Skin epidermis (tissue), 12 donors: Measurements from ENCODE around the gene PCSK7.
A peak's percentile ranks its signal among the peaks of the same experiment; 100 is the strongest.
"Not testable (repeated sequence)": the region's sequence is repeated elsewhere in the genome, so short reads cannot be mapped to it uniquely, and the experiment has no call there.

Source experiments
- H3K27ac ChIP-seq, 21 experiments: fragments of 200-600 bp; sonication (generic) in 11 of 21; one replicate each; pipeline ENCODE4 v1.5.0; 2020; ENCODE audit warnings: mild to moderate bottlenecking in 3 of 21, inconsistent platforms in 2 of 21, moderate library complexity in 2 of 21
- H3K4me3 ChIP-seq, 7 experiments: fragments of 200-600 bp; sonication (generic) in 2 of 7; one replicate each; pipeline ENCODE4 v1.5.0; 2020; ENCODE audit warnings: inconsistent platforms in 2 of 7, mild to moderate bottlenecking in 2 of 7, moderate library complexity in 1 of 7

The PCSK7 gene

GRCh38 chr11:117188620-117189081 lies 43.2 kb downstream of the PCSK7 start:
- Histone ChIP-seq H3K4me3 (no peak overlapping the region), H3K27ac (peak overlapping the region in 7 of 21 experiments; percentile 0 to 57 (median 42))

GRCh38 chr11:117187799-117188481 lies 43.9 kb downstream of the PCSK7 start:
- Histone ChIP-seq H3K4me3 (no peak overlapping the region), H3K27ac (peak overlapping the region in 5 of 21 experiments; percentile 0 to 57 (median 42))

- no peak overlapping the region for H3K4me3 ChIP-seq
- H3K27ac ChIP-seq = peak overlapping the region in 4 of 21 experiments; percentile 0 to 50 (median 22)
Measured at GRCh38 chr11:117187428-117187798, 44.5 kb downstream of the PCSK7 start.

GRCh38 chr11:117187007-117187406 lies 44.9 kb downstream of the PCSK7 start:
- Histone ChIP-seq H3K27ac (peak overlapping the region in 7 of 21 experiments; percentile 0 to 52 (median 42)), H3K4me3 (no peak overlapping the region)

GRCh38 chr11:117186431-117186761 lies 45.5 kb downstream of the PCSK7 start:
- H3K4me3 ChIP-seq = no peak overlapping the region
- peak overlapping the region in 9 of 21 experiments; percentile 13 to 73 (median 42) for H3K27ac ChIP-seq

GRCh38 chr11:117185736-117186430 lies 46.0 kb downstream of the PCSK7 start:
- Histone ChIP-seq H3K4me3 (no peak overlapping the region), H3K27ac (peak overlapping the region in 9 of 21 experiments; percentile 13 to 73 (median 42))

GRCh38 chr11:117183724-117184349 lies 48.0 kb downstream of the PCSK7 start:
- no peak overlapping the region for H3K4me3 ChIP-seq
- H3K27ac ChIP-seq = peak overlapping the region in 1 of 21 experiments; percentile 35

GRCh38 chr11:117183178-117183577 lies 48.7 kb downstream of the PCSK7 start:
- H3K4me3 ChIP-seq = not testable (repeated sequence)
- peak overlapping the region in 1 of 21 experiments; percentile 35 for H3K27ac ChIP-seq

- H3K4me3 ChIP-seq = no peak overlapping the region
- H3K27ac ChIP-seq = no peak overlapping the region
Measured at GRCh38 chr11:117182551-117182935, 49.3 kb downstream of the PCSK7 start.

- Histone ChIP-seq H3K4me3 (no peak overlapping the region), H3K27ac (peak overlapping the region in 1 of 21 experiments; percentile 8)
Measured at GRCh38 chr11:117181586-117182550, 50.0 kb downstream of the PCSK7 start.

- Histone ChIP-seq H3K27ac (peak overlapping the region in 12 of 21 experiments; percentile 9 to 98 (median 94)), H3K4me3 (no peak overlapping the region)
Measured at GRCh38 chr11:117180661-117181585, 51.0 kb downstream of the PCSK7 start.

- peak overlapping the region in 6 of 7 experiments; percentile 52 to 99 (median 92) for H3K4me3 ChIP-seq
- H3K27ac ChIP-seq = peak overlapping the region in 20 of 21 experiments; percentile 48 to 99 (median 94)
Measured at GRCh38 chr11:117180020-117180419, 51.9 kb downstream of the PCSK7 start.

GRCh38 chr11:117179048-117179999 lies 52.5 kb downstream of the PCSK7 start:
- Histone ChIP-seq H3K4me3 (peak overlapping the region; percentile 52 to 99 (median 91)), H3K27ac (peak overlapping the region; percentile 48 to 99 (median 94))

GRCh38 chr11:117178210-117179034 lies 53.5 kb downstream of the PCSK7 start, which contains the start of gene SIDT2:
Gene SIDT2 (plus strand): TSS chr11:117178743. CDS start chr11:117179264, 521 bp downstream.
- H3K27ac ChIP-seq = peak within 1 kb of the TSS; percentile 48 to 99 (median 94)
- H3K4me3 ChIP-seq = peak within 1 kb of the TSS; percentile 52 to 99 (median 91)

GRCh38 chr11:117177534-117178209 lies 54.2 kb downstream of the PCSK7 start:
- peak overlapping the region in 6 of 7 experiments; percentile 52 to 99 (median 92) for H3K4me3 ChIP-seq
- H3K27ac ChIP-seq = peak overlapping the region in 19 of 21 experiments; percentile 85 to 99 (median 95)

- no peak overlapping the region for H3K4me3 ChIP-seq
- no peak overlapping the region for H3K27ac ChIP-seq
Measured at GRCh38 chr11:117176186-117176585, 55.7 kb downstream of the PCSK7 start.
